Chondrocyte (in vitro differentiated cells): ENCODE results near the gene NEDD8. TPM values are rescaled to one million over a fixed set of nuclear protein-coding genes. Genes with fewer than 3 reads are reported as not detected.

Source experiments
- DNase-seq: peaks from one replicate; pipeline ENCODE4 v3.0.0; 2021; ENCODE audit warnings: mixed read lengths, low spot score
- H3K27ac Mint-ChIP-seq: one replicate; pipeline ENCODE4 v1.8.0; 2021; ENCODE audit warnings: mild to moderate bottlenecking, moderate library complexity, mixed read lengths; ENCODE audit not compliant: unreplicated experiment
- H3K27me3 Mint-ChIP-seq: 2 replicates; pipeline ENCODE4 v1.8.0; 2021; ENCODE audit warnings: low read depth, mixed read lengths
- H3K36me3 Mint-ChIP-seq: 2 replicates; pipeline ENCODE4 v1.8.0; 2021; ENCODE audit warnings: low read depth, mixed read lengths
- H3K4me1 Mint-ChIP-seq: 2 replicates; pipeline ENCODE4 v1.8.0; 2021; ENCODE audit warnings: low read depth, mild to moderate bottlenecking, mixed read lengths
- H3K4me3 Mint-ChIP-seq: one replicate; pipeline ENCODE4 v1.8.0; 2021; ENCODE audit warnings: mild to moderate bottlenecking, moderate library complexity, mixed read lengths; ENCODE audit not compliant: unreplicated experiment
- H3K9me3 Mint-ChIP-seq: 2 replicates; pipeline ENCODE4 v1.8.0; 2021; ENCODE audit warnings: low read depth, mixed read lengths
- CTCF ChIP-seq: fragments of 200-600 bp; sonication (generic); IDR thresholded peaks from 2 replicates; pipeline ENCODE4 v1.5.0; 2021; ENCODE audit warnings: antibody characterized with exemption, mild to moderate bottlenecking, moderate library complexity
- total RNA-seq: library from RNA; stranded (reverse); gene quantifications from 3 replicates; pipeline ENCODE4 v1.2.1, GENCODE V29; 2021

NEDD8 gene
- total RNA-seq, 1 donor from 2014 or later: 154 TPM

- H3K36me3 Mint-ChIP-seq: peaks cover 21% of the 10 kb centered on the region
- no peaks in the 10 kb centered on the region for H3K27me3 Mint-ChIP-seq
- no peaks in the 10 kb centered on the region for H3K9me3 Mint-ChIP-seq
- H3K4me1 Mint-ChIP-seq: no peaks in the 10 kb centered on the region
- no peak overlapping the region for H3K4me3 Mint-ChIP-seq
- TF ChIP-seq CTCF: no peak
- H3K27ac Mint-ChIP-seq: no peak overlapping the region
- no peak for DNase-seq
Observed at GRCh38 chr14:24179961-24180796, 52.0 kb downstream of the NEDD8 start.

GRCh38 chr14:24179294-24179960, 52.7 kb downstream of the NEDD8 start:
- H3K27ac Mint-ChIP-seq: no peak overlapping the region
- no peaks in the 10 kb centered on the region for H3K27me3 Mint-ChIP-seq
- no peak overlapping the region for H3K4me3 Mint-ChIP-seq

GRCh38 chr14:24178399-24179178, 53.6 kb downstream of the NEDD8 start:
- Mint-ChIP-seq H3K36me3 (peaks cover 21% of the 10 kb centered on the region), H3K4me1 (no peaks in the 10 kb centered on the region), H3K4me3 (no peak overlapping the region), H3K27me3 (no peaks in the 10 kb centered on the region), H3K9me3 (no peaks in the 10 kb centered on the region), H3K27ac (no peak overlapping the region)
- no peak for TF ChIP-seq CTCF
- no peak for DNase-seq

More at GRCh38 chr14:24179294-24179960, 52.7 kb downstream of the NEDD8 start:
- no peaks in the 10 kb centered on the region for H3K9me3 Mint-ChIP-seq
- DNase-seq: no peak
- no peaks in the 10 kb centered on the region for H3K4me1 Mint-ChIP-seq
- TF ChIP-seq CTCF: no peak
- H3K36me3 Mint-ChIP-seq: peaks cover 21% of the 10 kb centered on the region

GRCh38 chr14:24177891-24178290, 54.3 kb downstream of the NEDD8 start:
- H3K4me1 Mint-ChIP-seq: no peaks in the 10 kb centered on the region
- no peak for TF ChIP-seq CTCF
- H3K27ac Mint-ChIP-seq: no peak overlapping the region
- H3K27me3 Mint-ChIP-seq: no peaks in the 10 kb centered on the region
- H3K9me3 Mint-ChIP-seq: no peaks in the 10 kb centered on the region
- DNase-seq: no peak
- H3K36me3 Mint-ChIP-seq: peaks cover 18% of the 10 kb centered on the region
- no peak overlapping the region for H3K4me3 Mint-ChIP-seq
